ENCODE measurements around the gene KBTBD13. TPM values are rescaled to one million over a fixed set of nuclear protein-coding genes. Genes with fewer than 3 reads are reported as not detected.

KBTBD13 gene
- total and polyA plus RNA-seq, 3 donors from 2014 or later, result 1.2 to 3.4 (median 2.4) TPM

DNA sequence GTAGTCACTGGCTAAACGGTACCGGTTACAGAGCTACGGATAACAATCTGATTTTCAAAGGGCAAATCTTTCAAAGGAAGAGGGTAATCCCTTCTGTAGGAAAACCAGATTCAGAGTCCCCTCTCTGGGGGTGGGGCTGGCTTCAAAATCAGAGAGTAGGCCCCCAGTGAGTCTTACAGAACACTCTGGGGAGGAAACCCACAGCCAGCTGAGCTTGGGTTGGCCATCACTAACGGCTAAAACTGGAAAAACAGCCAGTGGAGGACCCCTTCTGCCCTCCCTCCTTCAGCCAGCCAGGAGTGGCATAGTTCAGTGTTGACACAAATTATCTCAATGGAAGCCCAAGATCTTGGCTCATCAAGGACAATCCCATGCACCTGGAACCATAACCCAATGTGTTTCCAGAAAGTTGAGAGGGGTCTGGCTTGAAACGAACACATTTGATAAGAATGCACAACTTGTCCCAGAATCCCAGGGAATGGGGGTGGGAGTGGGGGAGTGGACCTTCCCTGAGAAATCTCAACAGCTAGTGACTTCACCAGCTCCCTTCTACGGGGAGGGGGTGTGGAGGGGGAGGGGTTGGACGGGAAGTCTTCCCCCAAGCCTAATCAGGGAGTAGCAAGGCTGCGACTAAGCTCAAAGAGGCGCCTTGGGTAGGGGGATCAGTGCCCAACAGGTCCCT, 9.8 kb upstream of the KBTBD13 start:
- WGBS, 2 donors, result 13 to 22% methylated on average over 9 of the region's 9 CpGs
- peaks cover 66% of the 10 kb centered on the region for H3K4me1 ChIP-seq

DNA sequence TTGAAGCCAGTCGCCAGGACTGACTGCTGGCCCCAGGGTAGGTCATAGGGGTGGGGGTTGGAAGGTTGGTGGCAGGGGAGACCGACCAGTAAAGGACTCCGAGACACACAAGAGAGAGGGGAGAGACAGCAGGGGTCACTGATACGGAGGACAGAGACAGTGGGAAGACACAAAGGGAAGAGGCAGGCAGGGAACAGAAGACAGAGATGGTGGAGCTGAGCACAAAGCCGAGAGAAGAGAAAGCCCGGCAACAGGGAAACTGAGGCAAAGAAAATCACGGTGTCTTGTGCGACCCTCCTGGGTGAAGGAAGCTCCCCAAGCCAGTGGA, 9.3 kb upstream of the KBTBD13 start:
- peak overlapping the region; percentile 86 to 88 for H3K27ac ChIP-seq
- intact Hi-C loops (cut with DNase I; ENCODE audit: low total_unique reads), result no loop called here
- peak overlapping the region; percentile 57 to 75 for H3K4me3 ChIP-seq
- TF ChIP-seq POLR2A (IDR thresholded peaks at IDR 0.05), result no peak
- TF ChIP-seq, protein P1, sequence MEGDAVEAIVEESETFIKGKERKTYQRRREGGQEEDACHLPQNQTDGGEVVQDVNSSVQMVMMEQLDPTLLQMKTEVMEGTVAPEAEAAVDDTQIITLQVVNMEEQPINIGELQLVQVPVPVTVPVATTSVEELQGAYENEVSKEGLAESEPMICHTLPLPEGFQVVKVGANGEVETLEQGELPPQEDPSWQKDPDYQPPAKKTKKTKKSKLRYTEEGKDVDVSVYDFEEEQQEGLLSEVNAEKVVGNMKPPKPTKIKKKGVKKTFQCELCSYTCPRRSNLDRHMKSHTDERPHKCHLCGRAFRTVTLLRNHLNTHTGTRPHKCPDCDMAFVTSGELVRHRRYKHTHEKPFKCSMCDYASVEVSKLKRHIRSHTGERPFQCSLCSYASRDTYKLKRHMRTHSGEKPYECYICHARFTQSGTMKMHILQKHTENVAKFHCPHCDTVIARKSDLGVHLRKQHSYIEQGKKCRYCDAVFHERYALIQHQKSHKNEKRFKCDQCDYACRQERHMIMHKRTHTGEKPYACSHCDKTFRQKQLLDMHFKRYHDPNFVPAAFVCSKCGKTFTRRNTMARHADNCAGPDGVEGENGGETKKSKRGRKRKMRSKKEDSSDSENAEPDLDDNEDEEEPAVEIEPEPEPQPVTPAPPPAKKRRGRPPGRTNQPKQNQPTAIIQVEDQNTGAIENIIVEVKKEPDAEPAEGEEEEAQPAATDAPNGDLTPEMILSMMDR (IDR thresholded peaks at IDR 0.05), result no peak
- peaks cover 68% of the 10 kb centered on the region for H3K4me1 ChIP-seq
- WGBS, 2 donors, result 9 to 13% methylated on average over 8 of the region's 8 CpGs
- no peak for DNase-seq
- no peaks in the 10 kb centered on the region for H3K27me3 ChIP-seq
- H3K36me3 ChIP-seq (ENCODE audit: low read depth, missing control alignments), result no peaks in the 10 kb centered on the region
- H3K9me3 ChIP-seq, result no peaks in the 10 kb centered on the region

More for the DNA sequence above, 9.8 kb upstream of the KBTBD13 start:
- peak overlapping the region; percentile 86 to 88 for H3K27ac ChIP-seq
- H3K9me3 ChIP-seq, result no peaks in the 10 kb centered on the region
- no peaks in the 10 kb centered on the region for H3K27me3 ChIP-seq
- TF ChIP-seq POLR2A (IDR thresholded peaks at IDR 0.05), result no peak
- TF ChIP-seq, protein P1 (IDR thresholded peaks at IDR 0.05), result no peak
- no peaks in the 10 kb centered on the region for H3K36me3 ChIP-seq (ENCODE audit: low read depth, missing control alignments)
- H3K4me3 ChIP-seq, result peak overlapping the region; percentile 57 to 75
- DNase-seq, result peak; percentile 82
- intact Hi-C loops (cut with DNase I; ENCODE audit: low total_unique reads), result no loop called here

DNA sequence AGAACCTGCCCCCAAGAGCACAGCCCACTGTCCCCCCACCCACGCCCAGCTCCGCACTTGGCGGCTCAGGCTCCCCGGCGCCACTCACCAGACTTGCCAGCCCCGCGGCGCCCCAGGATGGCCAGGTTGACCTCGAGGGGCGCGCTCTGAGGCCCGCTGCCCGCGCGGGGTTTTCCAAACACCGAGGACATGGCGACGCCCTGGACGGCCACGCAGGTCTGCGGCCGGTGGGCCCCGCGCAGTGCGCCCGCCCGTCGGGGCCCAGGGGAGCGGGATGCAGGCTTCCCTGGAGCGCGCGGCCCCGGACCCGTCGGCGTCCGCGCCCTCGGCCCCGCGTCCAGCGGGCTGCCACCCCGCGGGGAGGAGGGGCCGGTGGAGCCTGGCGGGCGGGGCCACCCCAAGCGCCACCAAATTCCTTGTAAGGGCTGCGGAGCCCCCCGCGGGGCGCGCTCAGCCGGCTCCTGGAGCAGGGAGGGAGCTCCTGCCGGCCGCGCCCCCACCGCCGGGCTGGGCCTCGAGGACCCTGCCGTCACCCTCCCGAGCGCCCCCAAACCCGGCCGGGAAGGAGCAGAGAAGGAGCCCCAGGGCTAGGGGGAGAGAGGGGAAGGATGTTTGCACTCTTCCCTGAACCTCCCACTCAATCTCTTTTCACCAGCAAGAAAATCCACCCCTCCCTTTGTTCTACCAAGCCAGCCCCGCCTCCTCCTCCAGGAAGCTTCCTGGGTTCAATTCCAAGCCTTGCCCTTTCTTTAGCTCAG, 8.7 kb upstream of the KBTBD13 start, which contains the start of gene RASL12:
Gene RASL12, minus strand, starts transcription at position 347 of the 758 bp plus-strand sequence. Its CDS starts 156 bp downstream, at position 191.
- no peak for DNase-seq
- intact Hi-C loops (cut with DNase I; ENCODE audit: low total_unique reads), result no loop called here
- Histone ChIP-seq H3K9me3 (no peaks in the 10 kb centered on the region), H3K27ac (peak within 1 kb of the TSS; percentile 86 to 88), H3K4me3 (peak within 1 kb of the TSS; percentile 57 to 75), H3K4me1 (peaks cover 66% of the 10 kb centered on the region), H3K36me3 (ENCODE audit: low read depth, missing control alignments) (no peaks in the 10 kb centered on the region), H3K27me3 (no peaks in the 10 kb centered on the region)
- WGBS, 2 donors, result 1 to 12% methylated on average over 15 to 62 of the region's 66 CpGs
- TF ChIP-seq POLR2A (IDR thresholded peaks at IDR 0.05), result no peak
- TF ChIP-seq, protein P1 (IDR thresholded peaks at IDR 0.05), result no peak

DNA sequence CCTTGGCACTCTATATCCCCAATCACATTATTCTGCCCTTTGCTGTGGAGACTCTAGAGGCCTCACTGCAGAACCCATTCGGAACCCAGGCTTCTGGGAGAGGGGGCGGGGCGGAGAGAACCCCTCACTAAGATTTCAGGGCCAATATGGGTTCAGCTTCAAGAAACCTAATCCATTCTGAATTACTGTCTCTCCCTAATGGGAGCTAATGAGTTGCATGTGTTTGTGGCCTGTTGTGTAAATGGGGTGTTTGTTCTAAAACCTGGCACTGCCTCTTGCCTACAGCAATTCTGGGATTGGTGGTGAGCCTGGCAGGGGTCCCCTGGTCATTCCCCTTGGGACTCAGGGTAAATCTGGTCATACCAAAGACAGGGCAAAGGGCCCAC, 8.2 kb upstream of the KBTBD13 start:
- Histone ChIP-seq H3K4me1 (peaks cover 62% of the 10 kb centered on the region), H3K4me3 (peak overlapping the region in 1 of 2 donors; percentile 75), H3K27ac (peak overlapping the region; percentile 86 to 88), H3K27me3 (no peaks in the 10 kb centered on the region), H3K36me3 (ENCODE audit: low read depth, missing control alignments) (no peaks in the 10 kb centered on the region), H3K9me3 (no peaks in the 10 kb centered on the region)
- DNase-seq, result no peak
- 42 to 51% methylated on average over 3 of the region's 3 CpGs for WGBS, 2 donors
- intact Hi-C loops (cut with DNase I; ENCODE audit: low total_unique reads), result no loop called here
- TF ChIP-seq, protein P1 (IDR thresholded peaks at IDR 0.05), result no peak
- TF ChIP-seq POLR2A (IDR thresholded peaks at IDR 0.05), result no peak

All from testis (tissue), 3 donors.